Natural killer cell (primary cell): ENCODE data around the gene CMSS1. TPM values are rescaled to one million over a fixed set of nuclear protein-coding genes. Genes with fewer than 3 reads are reported as not detected.

ENCODE experiments used
- ATAC-seq, 3 donors: fragments of 150-1000 bp in 2 of 3; fragments of 200-7000 bp in 1 of 3; cut with Tn5 transposase; 1 replicate in 1 of 3; 2 replicates in 2 of 3; pipeline ENCODE4 v1.10.0; 2021; ENCODE audit warnings: mild to moderate bottlenecking in 2 of 3, moderate library complexity in 2 of 3
- DNase-seq, 2 donors: peaks; one replicate each; pipeline versions ENCODE4 v3.0.0 to v3.0.0-alpha.2; 2013 to 2021; ENCODE audit warnings: mixed read lengths in 1 of 2
- H3K27ac ChIP-seq: one replicate; pipeline ENCODE4 v1.5.1; 2013; ENCODE audit warnings: mild to moderate bottlenecking, low read length
- H3K27me3 ChIP-seq: one replicate; pipeline ENCODE4 v1.6.1; 2013; ENCODE audit warnings: low read length; ENCODE audit not compliant: control insufficient read depth, insufficient read depth
- H3K36me3 ChIP-seq: one replicate; pipeline ENCODE4 v1.6.1; 2013; ENCODE audit warnings: low read length; ENCODE audit not compliant: control insufficient read depth, insufficient read depth
- H3K4me1 ChIP-seq: one replicate; pipeline ENCODE4 v1.6.1; 2013; ENCODE audit warnings: low read length; ENCODE audit not compliant: control insufficient read depth, insufficient read depth
- H3K4me3 ChIP-seq: one replicate; pipeline ENCODE4 v1.5.1; 2013; ENCODE audit warnings: low read length
- H3K9me3 ChIP-seq: one replicate; pipeline ENCODE4 v1.6.1; 2013; ENCODE audit warnings: low read length; ENCODE audit not compliant: control insufficient read depth, insufficient read depth
- H3K27ac Mint-ChIP-seq, 2 donors: one replicate each; pipeline ENCODE4 v1.8.0; 2022; ENCODE audit warnings: mild to moderate bottlenecking in 2 of 2, mixed read lengths in 2 of 2, moderate library complexity in 1 of 2
- H3K27me3 Mint-ChIP-seq, 2 donors: one replicate each; pipeline ENCODE4 v1.8.0; 2022; ENCODE audit warnings: low read depth in 2 of 2, mixed read lengths in 2 of 2
- H3K36me3 Mint-ChIP-seq: one replicate; pipeline ENCODE4 v1.8.0; 2022; ENCODE audit warnings: mixed read lengths
- H3K4me1 Mint-ChIP-seq, 2 donors: one replicate each; pipeline ENCODE4 v1.8.0; 2022; ENCODE audit warnings: mixed read lengths in 2 of 2
- H3K4me3 Mint-ChIP-seq: one replicate; pipeline ENCODE4 v1.8.0; 2022; ENCODE audit warnings: mild to moderate bottlenecking, moderate library complexity, mixed read lengths
- H3K9me3 Mint-ChIP-seq, 2 donors: one replicate each; pipeline ENCODE4 v1.8.0; 2022; ENCODE audit warnings: mixed read lengths in 2 of 2
- WGBS: methylation state at CpG from one replicate; pipeline ENCODE4 v1.1.7; 2013; ENCODE audit warnings: missing lambda C conversion rate; ENCODE audit not compliant: insufficient coverage; 5-methylcytosine and 5-hydroxymethylcytosine counted together
- intact Hi-C: fragments of 100-400 bp; cut with micrococcal nuclease; formaldehyde crosslinking; loops from one replicate; pipeline ENCODE4 v1.14.2; 2022
- total RNA-seq, 4 donors: library from RNA; stranded (reverse); fragments of 120-200 nt in 1 of 4; gene quantifications; one replicate each; pipeline versions ENCODE4 v1.2.3 to v1.2.4, GENCODE V29; 2013 to 2022
- TF ChIP-seq, protein P1 (sequence below): fragments of 200-600 bp; IDR thresholded peaks from one replicate; pipeline ENCODE4 v1.8.0; 2022; ENCODE audit warnings: antibody characterized with exemption

The CMSS1 gene
- total RNA-seq, 3 donors from 2014 or later (not counting 1 experiment from before 2014, with no cell fraction given) = 7.8 to 12.7 (median 9.2) TPM

DNA sequence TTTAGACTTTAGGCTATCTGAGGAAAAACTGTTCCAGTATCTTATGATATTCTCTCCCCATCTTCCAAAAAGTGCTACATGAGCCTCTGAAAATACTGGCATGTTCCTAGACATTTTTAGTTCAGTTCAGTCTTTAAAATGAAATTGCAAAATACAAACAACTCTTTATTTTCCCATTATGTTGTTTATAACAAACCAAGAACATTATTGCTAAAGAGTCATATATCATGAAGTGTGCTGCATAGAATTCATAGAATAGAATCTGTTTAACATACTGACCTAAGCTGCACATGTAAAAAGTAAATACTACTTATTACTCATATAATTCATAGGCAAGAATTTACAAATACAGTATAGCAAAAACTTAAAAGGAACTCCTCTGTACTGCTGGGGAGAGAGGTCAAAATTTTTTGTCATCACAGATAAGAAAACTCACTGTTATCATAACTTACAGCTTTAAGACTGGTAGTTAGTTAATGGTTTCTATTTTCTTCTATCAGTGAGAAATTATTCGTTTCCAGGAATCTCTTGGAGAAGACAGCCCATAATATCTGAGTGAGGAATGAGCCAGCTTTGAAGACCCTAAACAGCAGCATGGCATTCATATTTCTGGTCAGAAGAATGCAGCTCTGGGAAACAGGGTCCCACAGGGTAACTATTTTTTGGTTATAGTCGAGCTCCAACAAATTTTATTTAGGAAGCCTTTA is 264.5 kb downstream of the CMSS1 start:
- Mint-ChIP-seq H3K27ac (no peak overlapping the region), H3K4me3 (no peak overlapping the region), H3K36me3 (no peaks in the 10 kb centered on the region), H3K27me3 (peaks cover 0 to 2% of the 10 kb centered on the region in 2 donors), H3K9me3 (no peaks in the 10 kb centered on the region), H3K4me1 (peaks cover 3 to 5% of the 10 kb centered on the region in 2 donors)
- no peaks in the 10 kb centered on the region for H3K4me1 ChIP-seq
- H3K9me3 ChIP-seq = no peaks in the 10 kb centered on the region
- H3K36me3 ChIP-seq = no peaks in the 10 kb centered on the region
- no peak for DNase-seq
- H3K27me3 ChIP-seq = no peaks in the 10 kb centered on the region
- WGBS = 73% methylated on average over 1 of the region's 2 CpGs
- no peak for ATAC-seq
- TF ChIP-seq, protein P1, sequence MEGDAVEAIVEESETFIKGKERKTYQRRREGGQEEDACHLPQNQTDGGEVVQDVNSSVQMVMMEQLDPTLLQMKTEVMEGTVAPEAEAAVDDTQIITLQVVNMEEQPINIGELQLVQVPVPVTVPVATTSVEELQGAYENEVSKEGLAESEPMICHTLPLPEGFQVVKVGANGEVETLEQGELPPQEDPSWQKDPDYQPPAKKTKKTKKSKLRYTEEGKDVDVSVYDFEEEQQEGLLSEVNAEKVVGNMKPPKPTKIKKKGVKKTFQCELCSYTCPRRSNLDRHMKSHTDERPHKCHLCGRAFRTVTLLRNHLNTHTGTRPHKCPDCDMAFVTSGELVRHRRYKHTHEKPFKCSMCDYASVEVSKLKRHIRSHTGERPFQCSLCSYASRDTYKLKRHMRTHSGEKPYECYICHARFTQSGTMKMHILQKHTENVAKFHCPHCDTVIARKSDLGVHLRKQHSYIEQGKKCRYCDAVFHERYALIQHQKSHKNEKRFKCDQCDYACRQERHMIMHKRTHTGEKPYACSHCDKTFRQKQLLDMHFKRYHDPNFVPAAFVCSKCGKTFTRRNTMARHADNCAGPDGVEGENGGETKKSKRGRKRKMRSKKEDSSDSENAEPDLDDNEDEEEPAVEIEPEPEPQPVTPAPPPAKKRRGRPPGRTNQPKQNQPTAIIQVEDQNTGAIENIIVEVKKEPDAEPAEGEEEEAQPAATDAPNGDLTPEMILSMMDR = no peak
- no peak overlapping the region for H3K27ac ChIP-seq
- intact Hi-C loops = no loop called here
- no peak overlapping the region for H3K4me3 ChIP-seq

DNA sequence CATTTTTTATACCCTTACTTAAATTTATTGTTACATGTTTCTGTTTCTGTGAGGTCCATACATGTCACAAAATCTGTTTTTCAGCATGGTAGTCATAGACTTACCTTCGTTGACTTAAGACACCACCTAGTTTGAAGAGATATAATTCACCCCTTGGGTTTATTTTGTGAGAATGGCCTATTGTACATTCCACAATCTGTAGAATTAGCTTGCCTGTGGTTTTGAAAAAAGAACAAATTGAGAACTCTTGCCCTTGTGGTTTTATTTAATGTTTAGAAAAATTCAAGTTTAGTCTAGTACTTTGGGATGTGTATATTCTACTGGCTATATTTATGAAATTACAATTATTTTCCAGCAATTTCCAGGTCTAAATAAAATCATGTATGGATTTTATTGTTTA is 265.1 kb downstream of the CMSS1 start:
- H3K27me3 Mint-ChIP-seq = peaks cover 0 to 2% of the 10 kb centered on the region in 2 donors
- intact Hi-C loops = no loop called here
- 80% methylated on average over 1 of the region's 1 CpG for WGBS

DNA sequence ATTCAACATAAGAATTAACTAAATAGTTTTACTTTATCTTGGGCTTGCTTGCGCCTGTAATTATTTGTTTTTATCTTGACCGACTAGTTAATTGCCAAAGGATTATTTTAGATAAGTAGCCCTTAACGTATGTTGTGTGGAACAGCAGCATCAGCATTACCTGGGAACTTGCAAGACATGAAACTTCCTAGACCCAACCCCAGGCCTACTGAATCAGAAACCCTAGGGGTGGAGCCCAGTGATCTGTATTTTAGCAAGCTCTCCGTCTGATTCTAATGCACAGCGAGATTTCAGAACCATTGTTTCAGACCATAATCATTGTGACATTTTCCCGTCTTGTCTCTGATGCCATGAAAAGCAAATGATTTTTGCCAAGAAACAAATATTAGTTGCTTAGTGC is 265.5 kb downstream of the CMSS1 start:
- Mint-ChIP-seq H3K4me1 (peaks cover 7 to 8% of the 10 kb centered on the region in 2 donors), H3K27ac (no peak overlapping the region), H3K27me3 (peaks cover 0 to 2% of the 10 kb centered on the region in 2 donors), H3K9me3 (no peaks in the 10 kb centered on the region), H3K4me3 (no peak overlapping the region), H3K36me3 (no peaks in the 10 kb centered on the region)
- intact Hi-C loops = no loop called here
- TF ChIP-seq, protein P1 = no peak
- H3K9me3 ChIP-seq = no peaks in the 10 kb centered on the region
- ATAC-seq = no peak
- WGBS = 98% methylated on average over 6 of the region's 6 CpGs
- no peak overlapping the region for H3K27ac ChIP-seq
- no peaks in the 10 kb centered on the region for H3K36me3 ChIP-seq
- no peaks in the 10 kb centered on the region for H3K27me3 ChIP-seq
- no peak for DNase-seq
- H3K4me3 ChIP-seq = no peak overlapping the region
- no peaks in the 10 kb centered on the region for H3K4me1 ChIP-seq

More for the DNA sequence above, 265.1 kb downstream of the CMSS1 start:
- peaks cover 7 to 8% of the 10 kb centered on the region in 2 donors for H3K4me1 Mint-ChIP-seq
- H3K4me1 ChIP-seq = no peaks in the 10 kb centered on the region
- no peak for DNase-seq
- ATAC-seq = no peak
- H3K36me3 Mint-ChIP-seq = no peaks in the 10 kb centered on the region
- H3K27me3 ChIP-seq = no peaks in the 10 kb centered on the region
- H3K4me3 ChIP-seq = no peak overlapping the region
- H3K9me3 Mint-ChIP-seq = no peaks in the 10 kb centered on the region
- no peak overlapping the region for H3K27ac Mint-ChIP-seq
- TF ChIP-seq, protein P1 = no peak
- H3K9me3 ChIP-seq = no peaks in the 10 kb centered on the region
- H3K4me3 Mint-ChIP-seq = no peak overlapping the region
- H3K27ac ChIP-seq = no peak overlapping the region
- no peaks in the 10 kb centered on the region for H3K36me3 ChIP-seq
